GM12865 (cell line): Measurements from ENCODE around the gene SERAC1.
"Not testable (repeated sequence)": the region's sequence is repeated elsewhere in the genome, so short reads cannot be mapped to it uniquely, and the experiment has no call there.

ENCODE experiments used
- DNase-seq: peaks from one replicate; pipeline ENCODE4 v3.0.0; 2010; ENCODE audit warnings: low read depth
- H3K4me3 ChIP-seq: 2 replicates; pipeline ENCODE4 v1.5.1; 2011; ENCODE audit warnings: mild to moderate bottlenecking, low read depth, low read length, control low read depth
- TF ChIP-seq, protein P1 (sequence below): IDR thresholded peaks from 2 replicates; pipeline ENCODE4 v1.5.1; 2011; ENCODE audit warnings: low read length, control low read depth, low read depth, inconsistent platforms; ENCODE audit not compliant: insufficient read depth; ENCODE audit errors: missing control alignments

SERAC1 gene

DNA sequence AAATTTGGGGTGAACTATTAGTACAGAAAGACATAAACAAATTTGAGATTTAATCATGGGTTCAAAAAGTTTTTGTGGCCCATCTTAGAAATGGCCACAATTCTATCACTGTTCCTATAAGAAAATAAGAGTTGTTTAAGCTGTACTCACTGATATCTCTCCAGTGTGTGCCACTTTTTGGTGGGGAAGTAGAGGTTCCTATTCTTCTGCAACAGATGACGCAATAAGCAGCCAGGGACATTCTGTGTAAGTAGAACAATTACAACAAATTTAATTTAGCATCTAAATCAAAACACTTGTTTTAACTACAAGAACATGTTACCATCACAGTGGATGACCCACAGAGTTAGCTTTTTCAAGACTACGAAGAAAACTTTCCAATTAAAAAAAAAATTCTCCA lies 9.9 kb downstream of the SERAC1 start:
- TF ChIP-seq, protein P1, sequence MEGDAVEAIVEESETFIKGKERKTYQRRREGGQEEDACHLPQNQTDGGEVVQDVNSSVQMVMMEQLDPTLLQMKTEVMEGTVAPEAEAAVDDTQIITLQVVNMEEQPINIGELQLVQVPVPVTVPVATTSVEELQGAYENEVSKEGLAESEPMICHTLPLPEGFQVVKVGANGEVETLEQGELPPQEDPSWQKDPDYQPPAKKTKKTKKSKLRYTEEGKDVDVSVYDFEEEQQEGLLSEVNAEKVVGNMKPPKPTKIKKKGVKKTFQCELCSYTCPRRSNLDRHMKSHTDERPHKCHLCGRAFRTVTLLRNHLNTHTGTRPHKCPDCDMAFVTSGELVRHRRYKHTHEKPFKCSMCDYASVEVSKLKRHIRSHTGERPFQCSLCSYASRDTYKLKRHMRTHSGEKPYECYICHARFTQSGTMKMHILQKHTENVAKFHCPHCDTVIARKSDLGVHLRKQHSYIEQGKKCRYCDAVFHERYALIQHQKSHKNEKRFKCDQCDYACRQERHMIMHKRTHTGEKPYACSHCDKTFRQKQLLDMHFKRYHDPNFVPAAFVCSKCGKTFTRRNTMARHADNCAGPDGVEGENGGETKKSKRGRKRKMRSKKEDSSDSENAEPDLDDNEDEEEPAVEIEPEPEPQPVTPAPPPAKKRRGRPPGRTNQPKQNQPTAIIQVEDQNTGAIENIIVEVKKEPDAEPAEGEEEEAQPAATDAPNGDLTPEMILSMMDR = no peak
- no peak overlapping the region for H3K4me3 ChIP-seq
- DNase-seq = no peak

DNA sequence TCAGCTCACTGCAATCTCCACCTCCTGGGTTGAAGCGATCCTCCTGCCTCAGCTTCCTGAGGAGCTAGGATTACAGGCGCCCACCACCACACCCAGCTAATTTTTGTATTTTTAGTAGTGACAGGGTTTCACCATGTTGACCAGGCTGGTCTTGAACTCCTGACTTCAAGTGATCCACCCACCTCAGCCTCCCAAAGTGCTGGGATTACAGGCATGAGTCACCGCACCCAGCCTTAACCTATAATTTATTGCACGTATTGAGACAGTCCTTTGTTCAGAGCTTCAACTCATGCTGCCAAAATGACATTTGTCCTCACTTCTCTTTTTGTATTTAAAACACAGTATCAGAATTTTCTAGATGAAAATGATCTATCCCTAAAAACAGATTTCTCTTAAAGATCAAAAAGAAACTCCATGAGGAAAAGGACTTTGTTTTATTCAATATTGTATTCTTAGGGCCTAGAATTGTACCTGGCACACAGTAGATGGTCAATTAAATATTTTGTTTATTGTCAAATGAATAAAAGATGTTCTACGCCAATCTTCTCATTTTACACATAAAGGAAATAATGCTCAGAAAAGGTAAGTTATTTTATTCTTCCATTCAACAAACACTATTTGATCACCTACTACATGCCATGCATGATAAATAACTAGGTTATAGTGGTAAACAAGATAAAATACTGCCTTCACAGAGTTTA lies 10.8 kb downstream of the SERAC1 start:
- TF ChIP-seq, protein P1 = no peak
- H3K4me3 ChIP-seq = no peak overlapping the region

DNA sequence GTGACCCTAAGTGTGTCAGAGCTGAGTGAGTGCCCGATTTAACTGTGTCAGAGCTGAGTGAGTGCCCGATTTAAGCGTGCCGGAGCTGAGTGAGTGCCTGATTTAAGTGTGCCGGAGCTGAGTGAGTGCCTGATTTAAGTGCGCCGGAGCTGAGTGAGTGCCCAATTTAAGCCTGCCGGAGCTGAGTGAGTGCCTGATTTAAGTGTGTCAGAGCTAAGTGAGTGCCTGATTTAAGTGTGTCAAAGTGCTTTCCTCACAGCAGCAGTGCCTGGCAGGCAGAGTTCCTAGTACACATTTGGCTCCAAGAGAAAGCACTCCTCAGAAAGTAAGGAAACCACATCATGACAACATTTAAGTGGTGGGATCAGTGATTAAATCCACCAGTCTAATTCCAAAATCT lies 13.2 kb downstream of the SERAC1 start:
- H3K4me3 ChIP-seq = no peak overlapping the region
- DNase-seq = no peak
- TF ChIP-seq, protein P1 = no peak

More for the DNA sequence above, 10.8 kb downstream of the SERAC1 start:
- no peak for DNase-seq

DNA sequence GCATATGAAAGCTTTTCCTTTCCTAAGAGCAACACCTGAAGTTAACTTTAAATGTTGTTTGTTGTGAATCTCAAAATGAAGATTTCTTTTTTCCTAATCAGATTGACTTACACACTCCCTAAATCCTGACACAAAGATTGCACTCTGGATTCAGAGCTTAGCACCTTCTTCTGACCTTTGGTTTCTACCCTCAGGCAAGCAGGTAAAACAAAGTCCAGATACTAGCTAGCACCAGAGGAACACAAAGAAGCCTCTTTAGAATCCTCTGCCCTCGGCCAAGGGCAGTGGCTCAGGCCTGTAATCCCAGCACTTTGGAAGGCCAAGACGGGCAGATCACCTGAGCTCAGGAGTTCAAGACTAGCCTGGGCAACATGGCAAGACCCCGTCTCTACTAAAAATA lies 14.5 kb downstream of the SERAC1 start:
- H3K4me3 ChIP-seq = no peak overlapping the region
- TF ChIP-seq, protein P1 = no peak

DNA sequence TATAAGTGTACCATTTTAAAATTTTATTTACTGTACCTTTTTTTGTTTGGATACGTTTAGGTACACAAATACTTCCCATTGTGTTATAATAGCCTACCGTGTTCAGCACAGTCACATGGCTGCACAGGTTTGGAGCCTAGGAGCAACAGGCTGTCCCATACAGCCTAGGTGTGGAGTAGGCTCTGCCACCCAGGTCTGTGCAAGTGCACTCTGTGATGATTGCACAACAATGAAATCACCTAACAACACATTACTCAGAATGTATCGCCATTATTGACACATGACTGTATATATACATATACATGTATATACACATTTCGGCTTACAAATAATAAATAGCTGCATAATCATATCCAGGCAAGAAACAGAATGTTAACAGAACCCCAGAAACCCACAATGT lies 15.4 kb downstream of the SERAC1 start:
- TF ChIP-seq, protein P1 = no peak

More for the DNA sequence above, 14.5 kb downstream of the SERAC1 start:
- DNase-seq = no peak

DNA sequence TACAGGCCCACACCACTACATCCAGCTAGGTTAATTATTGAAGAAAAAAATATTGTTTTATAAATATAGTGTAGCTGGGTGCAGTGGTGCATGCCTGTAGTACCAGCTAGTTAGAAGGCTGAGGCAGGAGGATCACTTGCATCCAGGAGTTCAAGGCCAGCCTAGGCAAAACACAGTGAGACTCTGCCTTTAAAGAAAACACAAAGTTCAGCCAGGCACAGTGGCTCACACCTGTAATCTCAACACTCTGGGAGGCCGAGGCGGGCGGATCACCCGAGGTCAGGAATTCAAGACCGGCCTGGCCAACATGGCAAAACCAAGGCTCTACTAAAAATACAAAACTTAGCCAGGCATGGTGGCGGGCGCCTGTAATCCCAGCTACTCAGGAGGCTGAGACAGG lies 16.0 kb downstream of the SERAC1 start:
- not testable (repeated sequence) for H3K4me3 ChIP-seq, DNase-seq

More for the DNA sequence above, 15.4 kb downstream of the SERAC1 start:
- H3K4me3 ChIP-seq = no peak overlapping the region
- no peak for DNase-seq

DNA sequence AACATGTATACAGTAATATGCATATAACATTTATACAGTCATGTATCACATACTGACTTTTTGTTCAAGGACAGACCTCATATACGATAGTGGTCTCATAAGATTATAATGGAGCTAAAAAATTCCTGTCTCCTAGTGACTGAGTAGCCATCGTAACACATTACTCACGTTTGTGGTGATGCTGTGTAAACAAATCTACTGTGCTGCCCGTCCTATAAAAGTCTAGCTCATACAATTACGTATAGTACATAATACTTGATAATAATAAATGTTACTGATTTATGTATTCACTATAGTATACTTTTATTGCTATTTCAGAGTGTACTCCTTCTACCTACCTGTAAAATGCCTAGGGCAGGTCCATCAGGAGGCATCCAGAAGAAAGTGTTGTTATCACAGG lies 17.4 kb downstream of the SERAC1 start:
- H3K4me3 ChIP-seq = no peak overlapping the region
- DNase-seq = no peak
- TF ChIP-seq, protein P1 = no peak
